ENCODE results near the gene CAPN5. TPM values are rescaled to one million over a fixed set of nuclear protein-coding genes. Genes with fewer than 3 reads are reported as not detected.

The CAPN5 gene
- total and polyA plus RNA-seq, 2 of the 8 experiments (the other 6 are each of a cell fraction or from before 2014, with no cell fraction given) = 21.5 to 22.4 TPM

GRCh38 chr11:77044356-77044755 is 22.4 kb upstream of the CAPN5 start (continued):
- TF ChIP-seq CHD7 (IDR thresholded peaks at IDR 0.05; ENCODE audit: insufficient replicate concordance, low read length) = no peak
